ENCODE data around the gene FAM131C.
"Not testable (repeated sequence)": the region's sequence is repeated elsewhere in the genome, so short reads cannot be mapped to it uniquely, and the experiment has no call there.

Gene FAM131C

GRCh38 chr1:16047791-16048475, 25.5 kb downstream of the FAM131C start:
- H3K4me3 ChIP-seq (ENCODE audit: low read depth, low read length): no peak overlapping the region
- DNase-seq (ENCODE audit: low read depth): no peak

GRCh38 chr1:16046842-16047241, 26.6 kb downstream of the FAM131C start:
- DNase-seq (ENCODE audit: low read depth): no peak
- H3K4me3 ChIP-seq (ENCODE audit: low read depth, low read length): no peak overlapping the region

- DNase-seq (ENCODE audit: low read depth): no peak
- H3K4me3 ChIP-seq (ENCODE audit: low read depth, low read length): no peak overlapping the region
Measured at GRCh38 chr1:16043950-16044349, 29.5 kb downstream of the FAM131C start.

- H3K4me3 ChIP-seq (ENCODE audit: low read depth, low read length): no peak within 1 kb of the TSS
- no peak for DNase-seq (ENCODE audit: low read depth)
Measured at GRCh38 chr1:16043521-16043920, 29.9 kb downstream of the FAM131C start, which contains the start of gene CLCNKB. CLCNKB (plus strand) TSS chr1:16043782; CDS start chr1:16044493, 711 bp downstream.

GRCh38 chr1:16042654-16043053, 30.8 kb downstream of the FAM131C start:
- not testable (repeated sequence) for H3K4me3 ChIP-seq (ENCODE audit: low read depth, low read length); DNase-seq (ENCODE audit: low read depth)

- DNase-seq (ENCODE audit: low read depth): no peak
- H3K4me3 ChIP-seq (ENCODE audit: low read depth, low read length): no peak overlapping the region
Measured at GRCh38 chr1:16042096-16042495, 31.4 kb downstream of the FAM131C start.

GRCh38 chr1:16041200-16041599, 32.3 kb downstream of the FAM131C start:
- no peak overlapping the region for H3K4me3 ChIP-seq (ENCODE audit: low read depth, low read length)
- no peak for DNase-seq (ENCODE audit: low read depth)

- not testable (repeated sequence) for DNase-seq (ENCODE audit: low read depth); H3K4me3 ChIP-seq (ENCODE audit: low read depth, low read length)
Measured at GRCh38 chr1:16039871-16040270, 33.6 kb downstream of the FAM131C start.

GRCh38 chr1:16038620-16038912, 34.9 kb downstream of the FAM131C start:
- H3K4me3 ChIP-seq (ENCODE audit: low read depth, low read length): no peak overlapping the region
- no peak for DNase-seq (ENCODE audit: low read depth)

- H3K4me3 ChIP-seq (ENCODE audit: low read depth, low read length); DNase-seq (ENCODE audit: low read depth): not testable (repeated sequence)
Measured at GRCh38 chr1:16036461-16036860, 37.0 kb downstream of the FAM131C start.

- H3K4me3 ChIP-seq (ENCODE audit: low read depth, low read length); DNase-seq (ENCODE audit: low read depth): not testable (repeated sequence)
Measured at GRCh38 chr1:16033103-16033632, 40.3 kb downstream of the FAM131C start.

GRCh38 chr1:16032388-16033102, 40.9 kb downstream of the FAM131C start:
- peak; percentile 41 for DNase-seq (ENCODE audit: low read depth)

GRCh38 chr1:16031551-16031950, 41.9 kb downstream of the FAM131C start:
- DNase-seq (ENCODE audit: low read depth): no peak

More at GRCh38 chr1:16032388-16033102, 40.9 kb downstream of the FAM131C start:
- H3K4me3 ChIP-seq (ENCODE audit: low read depth, low read length): no peak overlapping the region

GRCh38 chr1:16029288-16029687, 44.2 kb downstream of the FAM131C start:
- DNase-seq (ENCODE audit: low read depth): no peak

More at GRCh38 chr1:16031551-16031950, 41.9 kb downstream of the FAM131C start:
- no peak overlapping the region for H3K4me3 ChIP-seq (ENCODE audit: low read depth, low read length)

GRCh38 chr1:16029003-16029268, 44.5 kb downstream of the FAM131C start:
- DNase-seq (ENCODE audit: low read depth): not testable (repeated sequence)

More at GRCh38 chr1:16029288-16029687, 44.2 kb downstream of the FAM131C start:
- no peak overlapping the region for H3K4me3 ChIP-seq (ENCODE audit: low read depth, low read length)

GRCh38 chr1:16028237-16029002, 45.0 kb downstream of the FAM131C start:
- no peak for DNase-seq (ENCODE audit: low read depth)
- no peak overlapping the region for H3K4me3 ChIP-seq (ENCODE audit: low read depth, low read length)

More at GRCh38 chr1:16029003-16029268, 44.5 kb downstream of the FAM131C start:
- not testable (repeated sequence) for H3K4me3 ChIP-seq (ENCODE audit: low read depth, low read length)

GRCh38 chr1:16026723-16027484, 46.5 kb downstream of the FAM131C start:
- no peak for DNase-seq (ENCODE audit: low read depth)

GRCh38 chr1:16026302-16026701, 47.1 kb downstream of the FAM131C start:
- H3K4me3 ChIP-seq (ENCODE audit: low read depth, low read length); DNase-seq (ENCODE audit: low read depth): not testable (repeated sequence)

More at GRCh38 chr1:16026723-16027484, 46.5 kb downstream of the FAM131C start:
- peak overlapping the region; percentile 13 for H3K4me3 ChIP-seq (ENCODE audit: low read depth, low read length)

GRCh38 chr1:16023050-16023653, 50.3 kb downstream of the FAM131C start:
- H3K4me3 ChIP-seq (ENCODE audit: low read depth, low read length): no peak overlapping the region
- DNase-seq (ENCODE audit: low read depth): no peak
